Colonic mucosa (tissue), 4 donors: ENCODE data around the gene GCC2. TPM values are rescaled to one million over a fixed set of nuclear protein-coding genes. Genes with fewer than 3 reads are reported as not detected.

Experiments
- DNase-seq: peaks from one replicate; pipeline ENCODE4 v3.0.0-alpha.2; 2020
- H3K27ac ChIP-seq: fragments of 200-600 bp; one replicate; pipeline ENCODE4 v1.8.0; 2021
- H3K27me3 ChIP-seq: fragments of 200-600 bp; one replicate; pipeline ENCODE4 v1.8.0; 2021
- H3K36me3 ChIP-seq: fragments of 200-600 bp; one replicate; pipeline ENCODE4 v1.8.0; 2021
- H3K4me1 ChIP-seq: fragments of 200-600 bp; one replicate; pipeline ENCODE4 v1.8.0; 2021; ENCODE audit warnings: mild to moderate bottlenecking
- H3K4me3 ChIP-seq: fragments of 200-600 bp; one replicate; pipeline ENCODE4 v1.8.0; 2021
- H3K9ac ChIP-seq, 2 donors: one replicate each; pipeline ENCODE4 v1.7.0; 2013; ENCODE audit warnings: control low read depth in 2 of 2, low read depth in 2 of 2, low read length in 2 of 2
- H3K9me3 ChIP-seq: fragments of 200-600 bp; one replicate; pipeline ENCODE4 v1.8.0; 2021
- CTCF ChIP-seq: fragments of 200-600 bp; IDR thresholded peaks from one replicate; pipeline ENCODE4 v1.8.0; 2022; ENCODE audit warnings: antibody characterized with exemption, mild to moderate bottlenecking
- intact Hi-C: fragments of 100-400 bp; cut with DNase I; formaldehyde crosslinking; loops from one replicate; pipeline ENCODE4 v1.14.1; 2022
- total RNA-seq, 2 donors: library from RNA; stranded (reverse); fragmentation: NEBNext Ultra II Directional in 1 of 2; extraction: Animal tissue kit (Norgen Biotek cat#: 25700) in 1 of 2; gene quantifications; one replicate each; pipeline ENCODE4 v1.2.1, GENCODE V29; 2021
- donor health status: healthy.
- donor health status: DM: no; HTN: no; CAD: no.
- donor health status: DM: no; HTN: no; CAD: no.

GCC2 gene
- total RNA-seq, 2 donors from 2014 or later = 57.9 to 101 TPM

GRCh38 chr2:108538000-108538625 is 89.1 kb downstream of the GCC2 start:
- no peak overlapping the region for H3K27ac ChIP-seq
- H3K27me3 ChIP-seq = no peaks in the 10 kb centered on the region
- no peaks in the 10 kb centered on the region for H3K36me3 ChIP-seq
- no peaks in the 10 kb centered on the region for H3K9me3 ChIP-seq
- H3K9ac ChIP-seq = no peak overlapping the region
- intact Hi-C loops = no loop called here
- no peak for TF ChIP-seq CTCF
- no peaks in the 10 kb centered on the region for H3K4me1 ChIP-seq
- no peak for DNase-seq
- no peak overlapping the region for H3K4me3 ChIP-seq

GRCh38 chr2:108541451-108541850 is 92.4 kb downstream of the GCC2 start:
- Histone ChIP-seq H3K27ac (no peak overlapping the region), H3K4me3 (no peak overlapping the region), H3K27me3 (no peaks in the 10 kb centered on the region), H3K36me3 (no peaks in the 10 kb centered on the region), H3K9ac (no peak overlapping the region), H3K9me3 (no peaks in the 10 kb centered on the region), H3K4me1 (no peaks in the 10 kb centered on the region)
- DNase-seq = no peak
- TF ChIP-seq CTCF = no peak
- intact Hi-C loops = no loop called here

GRCh38 chr2:108542071-108542470 is 93.1 kb downstream of the GCC2 start:
- Histone ChIP-seq H3K36me3 (no peaks in the 10 kb centered on the region), H3K9ac (no peak overlapping the region), H3K27me3 (no peaks in the 10 kb centered on the region), H3K27ac (no peak overlapping the region), H3K4me1 (no peaks in the 10 kb centered on the region), H3K4me3 (no peak overlapping the region), H3K9me3 (no peaks in the 10 kb centered on the region)
- intact Hi-C loops = no loop called here
- no peak for TF ChIP-seq CTCF
- DNase-seq = no peak

GRCh38 chr2:108547606-108548005 is 98.6 kb downstream of the GCC2 start:
- no peak overlapping the region for H3K9ac ChIP-seq
- intact Hi-C loops = no loop called here
- H3K27ac ChIP-seq = no peak overlapping the region
- no peak for DNase-seq
- TF ChIP-seq CTCF = no peak
- H3K4me3 ChIP-seq = no peak overlapping the region
- no peaks in the 10 kb centered on the region for H3K36me3 ChIP-seq
- no peaks in the 10 kb centered on the region for H3K4me1 ChIP-seq
- no peaks in the 10 kb centered on the region for H3K27me3 ChIP-seq
- H3K9me3 ChIP-seq = no peaks in the 10 kb centered on the region

- TF ChIP-seq CTCF = no peak
Observed at GRCh38 chr2:108548208-108549003, 99.4 kb downstream of the GCC2 start.

More at GRCh38 chr2:108548208-108549003, 99.4 kb downstream of the GCC2 start:
- H3K27ac ChIP-seq = no peak overlapping the region
- H3K9me3 ChIP-seq = no peaks in the 10 kb centered on the region
- H3K4me3 ChIP-seq = no peak overlapping the region
- intact Hi-C loops = no loop called here
- no peaks in the 10 kb centered on the region for H3K27me3 ChIP-seq
- DNase-seq = no peak
- no peaks in the 10 kb centered on the region for H3K36me3 ChIP-seq
- H3K9ac ChIP-seq = no peak overlapping the region
- H3K4me1 ChIP-seq = no peaks in the 10 kb centered on the region
